GM23338 (cell line): ENCODE measurements around the gene UVRAG.

ENCODE experiments used
- CREB1 ChIP-seq: fragments of 250-450 bp; sonication (Bioruptor Pico); IDR thresholded peaks from 2 replicates; pipeline ENCODE4 v1.5.0; 2020; ENCODE audit warnings: low read depth, mild to moderate bottlenecking, moderate library complexity
- EZH2 ChIP-seq: fragments of 200-600 bp; sonication (generic); IDR thresholded peaks from one replicate; pipeline ENCODE4 v1.8.0; 2017; ENCODE audit warnings: antibody characterized with exemption, mild to moderate bottlenecking, low read depth; ENCODE audit not compliant: unreplicated experiment
- EZH2phosphoT487 ChIP-seq: fragments of 200-600 bp; sonication (generic); IDR thresholded peaks from one replicate; pipeline ENCODE4 v1.8.1; 2018; ENCODE audit warnings: antibody characterized with exemption; ENCODE audit not compliant: unreplicated experiment
- JUNB ChIP-seq: IDR thresholded peaks from one replicate; pipeline ENCODE4 v1.6.1; 2016; ENCODE audit warnings: antibody characterized with exemption; ENCODE audit not compliant: unreplicated experiment
- NANOG ChIP-seq: IDR thresholded peaks from 2 replicates; pipeline ENCODE4 v1.6.1; 2016; ENCODE audit warnings: antibody characterized with exemption, borderline replicate concordance
- POLR2AphosphoS5 ChIP-seq: IDR thresholded peaks from 2 replicates; pipeline ENCODE4 v1.6.1; 2016; ENCODE audit warnings: antibody characterized with exemption, low read depth
- STAT1 ChIP-seq: IDR thresholded peaks from one replicate; pipeline ENCODE4 v1.6.1; 2016; ENCODE audit warnings: antibody characterized with exemption; ENCODE audit not compliant: unreplicated experiment
- ZNF114 ChIP-seq: fragments of 250-450 bp; sonication (Bioruptor Pico); IDR thresholded peaks from 2 replicates; pipeline ENCODE4 v1.5.0; 2020; ENCODE audit warnings: mild to moderate bottlenecking, moderate library complexity
- ZNF331 ChIP-seq: fragments of 250-450 bp; sonication (Bioruptor Pico); IDR thresholded peaks from 2 replicates; pipeline ENCODE4 v1.5.0; 2020; ENCODE audit warnings: low read depth, mild to moderate bottlenecking, moderate library complexity
- TF ChIP-seq, protein P1 (sequence below), 2 experiments: fragments of 200-600 bp in 1 of 2; sonication (generic) in 1 of 2; conservative IDR thresholded peaks; 2 replicates each; pipeline versions ENCODE4 v1.5.1 to v1.6.1; 2016 to 2017; ENCODE audit warnings: antibody characterized with exemption in 2 of 2, low read depth in 2 of 2, mild to moderate bottlenecking in 2 of 2, moderate library complexity in 1 of 2
- TF ChIP-seq, protein P2 (sequence below): IDR thresholded peaks from one replicate; pipeline ENCODE4 v1.6.1; 2018; ENCODE audit warnings: antibody characterized with exemption; ENCODE audit not compliant: unreplicated experiment
- TF ChIP-seq, protein P3 (sequence below): IDR thresholded peaks from 2 replicates; pipeline ENCODE4 v1.6.1; 2016; ENCODE audit warnings: antibody characterized with exemption

GRCh38 chr11:76054330-76054729 is 239.3 kb downstream of the UVRAG start:
- TF ChIP-seq EZH2 (no peak), ZNF331 (CRISPR knock-in tag) (no peak), EZH2phosphoT487 (no peak), POLR2AphosphoS5 (no peak), ZNF114 (CRISPR knock-in tag) (no peak), JUNB (no peak), NANOG (no peak), CREB1 (no peak), STAT1 (no peak)
- TF ChIP-seq, protein P1, sequence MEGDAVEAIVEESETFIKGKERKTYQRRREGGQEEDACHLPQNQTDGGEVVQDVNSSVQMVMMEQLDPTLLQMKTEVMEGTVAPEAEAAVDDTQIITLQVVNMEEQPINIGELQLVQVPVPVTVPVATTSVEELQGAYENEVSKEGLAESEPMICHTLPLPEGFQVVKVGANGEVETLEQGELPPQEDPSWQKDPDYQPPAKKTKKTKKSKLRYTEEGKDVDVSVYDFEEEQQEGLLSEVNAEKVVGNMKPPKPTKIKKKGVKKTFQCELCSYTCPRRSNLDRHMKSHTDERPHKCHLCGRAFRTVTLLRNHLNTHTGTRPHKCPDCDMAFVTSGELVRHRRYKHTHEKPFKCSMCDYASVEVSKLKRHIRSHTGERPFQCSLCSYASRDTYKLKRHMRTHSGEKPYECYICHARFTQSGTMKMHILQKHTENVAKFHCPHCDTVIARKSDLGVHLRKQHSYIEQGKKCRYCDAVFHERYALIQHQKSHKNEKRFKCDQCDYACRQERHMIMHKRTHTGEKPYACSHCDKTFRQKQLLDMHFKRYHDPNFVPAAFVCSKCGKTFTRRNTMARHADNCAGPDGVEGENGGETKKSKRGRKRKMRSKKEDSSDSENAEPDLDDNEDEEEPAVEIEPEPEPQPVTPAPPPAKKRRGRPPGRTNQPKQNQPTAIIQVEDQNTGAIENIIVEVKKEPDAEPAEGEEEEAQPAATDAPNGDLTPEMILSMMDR (conservative IDR thresholded peaks at IDR 0.05; ENCODE audit: low read depth in 2 of 2), result no peak
- TF ChIP-seq, protein P2, sequence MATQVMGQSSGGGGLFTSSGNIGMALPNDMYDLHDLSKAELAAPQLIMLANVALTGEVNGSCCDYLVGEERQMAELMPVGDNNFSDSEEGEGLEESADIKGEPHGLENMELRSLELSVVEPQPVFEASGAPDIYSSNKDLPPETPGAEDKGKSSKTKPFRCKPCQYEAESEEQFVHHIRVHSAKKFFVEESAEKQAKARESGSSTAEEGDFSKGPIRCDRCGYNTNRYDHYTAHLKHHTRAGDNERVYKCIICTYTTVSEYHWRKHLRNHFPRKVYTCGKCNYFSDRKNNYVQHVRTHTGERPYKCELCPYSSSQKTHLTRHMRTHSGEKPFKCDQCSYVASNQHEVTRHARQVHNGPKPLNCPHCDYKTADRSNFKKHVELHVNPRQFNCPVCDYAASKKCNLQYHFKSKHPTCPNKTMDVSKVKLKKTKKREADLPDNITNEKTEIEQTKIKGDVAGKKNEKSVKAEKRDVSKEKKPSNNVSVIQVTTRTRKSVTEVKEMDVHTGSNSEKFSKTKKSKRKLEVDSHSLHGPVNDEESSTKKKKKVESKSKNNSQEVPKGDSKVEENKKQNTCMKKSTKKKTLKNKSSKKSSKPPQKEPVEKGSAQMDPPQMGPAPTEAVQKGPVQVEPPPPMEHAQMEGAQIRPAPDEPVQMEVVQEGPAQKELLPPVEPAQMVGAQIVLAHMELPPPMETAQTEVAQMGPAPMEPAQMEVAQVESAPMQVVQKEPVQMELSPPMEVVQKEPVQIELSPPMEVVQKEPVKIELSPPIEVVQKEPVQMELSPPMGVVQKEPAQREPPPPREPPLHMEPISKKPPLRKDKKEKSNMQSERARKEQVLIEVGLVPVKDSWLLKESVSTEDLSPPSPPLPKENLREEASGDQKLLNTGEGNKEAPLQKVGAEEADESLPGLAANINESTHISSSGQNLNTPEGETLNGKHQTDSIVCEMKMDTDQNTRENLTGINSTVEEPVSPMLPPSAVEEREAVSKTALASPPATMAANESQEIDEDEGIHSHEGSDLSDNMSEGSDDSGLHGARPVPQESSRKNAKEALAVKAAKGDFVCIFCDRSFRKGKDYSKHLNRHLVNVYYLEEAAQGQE, result no peak
- TF ChIP-seq, protein P3, sequence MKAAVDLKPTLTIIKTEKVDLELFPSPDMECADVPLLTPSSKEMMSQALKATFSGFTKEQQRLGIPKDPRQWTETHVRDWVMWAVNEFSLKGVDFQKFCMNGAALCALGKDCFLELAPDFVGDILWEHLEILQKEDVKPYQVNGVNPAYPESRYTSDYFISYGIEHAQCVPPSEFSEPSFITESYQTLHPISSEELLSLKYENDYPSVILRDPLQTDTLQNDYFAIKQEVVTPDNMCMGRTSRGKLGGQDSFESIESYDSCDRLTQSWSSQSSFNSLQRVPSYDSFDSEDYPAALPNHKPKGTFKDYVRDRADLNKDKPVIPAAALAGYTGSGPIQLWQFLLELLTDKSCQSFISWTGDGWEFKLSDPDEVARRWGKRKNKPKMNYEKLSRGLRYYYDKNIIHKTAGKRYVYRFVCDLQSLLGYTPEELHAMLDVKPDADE, result no peak
